Activated CD4-positive, alpha-beta T cell treated with anti-CD3 and anti-CD28 coated beads for 36 hours (primary cell): ENCODE measurements around the gene ASCC1. TPM values are rescaled to one million over a fixed set of nuclear protein-coding genes. Genes with fewer than 3 reads are reported as not detected.

Source experiments
- ATAC-seq: fragments of 200-7000 bp; cut with Tn5 transposase; one replicate; pipeline ENCODE4 v1.10.0; 2021; ENCODE audit warnings: mild to moderate bottlenecking, moderate library complexity
- CTCF ChIA-PET: fragments of 350-600 bp; sonication (Branson Sonifier 250); formaldehyde crosslinking; loops from one replicate; lab custom pipeline; 2021; ENCODE audit warnings: antibody characterized with exemption; lab: Charles Lee
- POLR2A ChIA-PET: fragments of 350-600 bp; sonication (Branson Sonifier 250); formaldehyde crosslinking; loops from one replicate; lab custom pipeline; 2021; ENCODE audit warnings: antibody characterized with exemption, inconsistent platforms; lab: Charles Lee
- DNase-seq: peaks from one replicate; pipeline ENCODE4 v3.0.0-alpha.2; 2020
- H3K27ac Mint-ChIP-seq: one replicate; pipeline ENCODE4 v1.8.0; 2021; ENCODE audit warnings: mixed read lengths
- H3K27me3 Mint-ChIP-seq: one replicate; pipeline ENCODE4 v1.8.0; 2021; ENCODE audit warnings: mixed read lengths
- H3K36me3 Mint-ChIP-seq: one replicate; pipeline ENCODE4 v1.8.0; 2021; ENCODE audit warnings: low read depth, mixed read lengths
- H3K4me1 Mint-ChIP-seq: one replicate; pipeline ENCODE4 v1.8.0; 2021; ENCODE audit warnings: mixed read lengths
- H3K4me3 Mint-ChIP-seq: one replicate; pipeline ENCODE4 v1.8.0; 2021; ENCODE audit warnings: mild to moderate bottlenecking, moderate library complexity, mixed read lengths
- H3K9me3 Mint-ChIP-seq: one replicate; pipeline ENCODE4 v1.8.0; 2021; ENCODE audit warnings: low read depth, mixed read lengths
- intact Hi-C, 2 experiments: fragments of 100-400 bp; cut with DNase I in 1 of 2; cut with micrococcal nuclease in 1 of 2; formaldehyde crosslinking; loops; one replicate each; pipeline versions ENCODE4 v1.14.2 to v1.15.1; 2022 to 2024; cut with DNase I, micrococcal nuclease
- total RNA-seq, 2 experiments: library from RNA; stranded (reverse); gene quantifications; one replicate each; pipeline ENCODE4 v1.2.3, GENCODE V29; 2021

ASCC1 gene
- total RNA-seq, 2 experiments from 2014 or later = 67.8 to 68.9 TPM

- CTCF ChIA-PET = interaction anchor here (0.6 to 13.6 kb wide), 6 partner anchors 9 to 280 kb away, joined by 3 to 89 read pairs (median 3); no protein-coding TSS in a partner anchor
- intact Hi-C loops = no loop called here
- peak overlapping the region; percentile 63 for H3K27ac Mint-ChIP-seq
- POLR2A ChIA-PET = interaction anchor here (0.6 kb wide), 2 partner anchors 254 to 800 kb away, joined by 3 to 6 read pairs; no protein-coding TSS in a partner anchor
- peaks cover 16% of the 10 kb centered on the region for H3K36me3 Mint-ChIP-seq
- H3K27me3 Mint-ChIP-seq = no peaks in the 10 kb centered on the region
- no peak overlapping the region for H3K4me3 Mint-ChIP-seq
- H3K4me1 Mint-ChIP-seq = peaks cover 25% of the 10 kb centered on the region
- no peaks in the 10 kb centered on the region for H3K9me3 Mint-ChIP-seq
- ATAC-seq = no peak
- no peak for DNase-seq
Observed at GRCh38 chr10:72059843-72060822, 155.9 kb downstream of the ASCC1 start.

- Mint-ChIP-seq H3K27ac (peak overlapping the region; percentile 70), H3K36me3 (peaks cover 14% of the 10 kb centered on the region), H3K4me3 (no peak overlapping the region), H3K27me3 (no peaks in the 10 kb centered on the region), H3K4me1 (peaks cover 25% of the 10 kb centered on the region), H3K9me3 (no peaks in the 10 kb centered on the region)
- intact Hi-C loops = no loop called here
- CTCF ChIA-PET = interaction anchor here (0.7 to 13.6 kb wide), 6 partner anchors 10 to 281 kb away, joined by 3 to 89 read pairs (median 4); no protein-coding TSS in a partner anchor
- DNase-seq (peak; percentile 65), ATAC-seq (peak; percentile 50)
- POLR2A ChIA-PET = interaction anchor here (0.6 kb wide), 1 partner anchor 253 kb away, joined by 6 read pairs; no protein-coding TSS in a partner anchor
Observed at GRCh38 chr10:72058989-72059842, 156.9 kb downstream of the ASCC1 start.

- Mint-ChIP-seq H3K27ac (peak overlapping the region; percentile 70), H3K36me3 (peaks cover 9% of the 10 kb centered on the region), H3K27me3 (no peaks in the 10 kb centered on the region), H3K4me1 (peaks cover 25% of the 10 kb centered on the region), H3K9me3 (no peaks in the 10 kb centered on the region), H3K4me3 (no peak overlapping the region)
- POLR2A ChIA-PET = no interaction called here
- CTCF ChIA-PET = interaction anchor here (1.2 kb wide), 1 partner anchor 10 kb away, joined by 8 read pairs; no protein-coding TSS in a partner anchor
- DNase-seq = no peak
- intact Hi-C loops = no loop called here
- ATAC-seq = no peak
Observed at GRCh38 chr10:72058347-72058898, 157.7 kb downstream of the ASCC1 start.

GRCh38 chr10:72056932-72057751 is 158.9 kb downstream of the ASCC1 start:
- ChIA-PET POLR2A (interaction anchor here (0.9 kb wide), 1 partner anchor 13 kb away, joined by 5 read pairs; no protein-coding TSS in a partner anchor), CTCF (interaction anchor here (0.7 to 1.2 kb wide), 2 partner anchors 9 to 852 kb away, joined by 4 to 9 read pairs; no protein-coding TSS in a partner anchor)
- H3K9me3 Mint-ChIP-seq = no peaks in the 10 kb centered on the region
- no peak for DNase-seq
- no peak overlapping the region for H3K4me3 Mint-ChIP-seq
- no peak overlapping the region for H3K27ac Mint-ChIP-seq
- intact Hi-C loops = no loop called here
- peaks cover 3% of the 10 kb centered on the region for H3K36me3 Mint-ChIP-seq
- no peaks in the 10 kb centered on the region for H3K27me3 Mint-ChIP-seq
- ATAC-seq = no peak
- peaks cover 21% of the 10 kb centered on the region for H3K4me1 Mint-ChIP-seq

GRCh38 chr10:72056113-72056512 is 160.0 kb downstream of the ASCC1 start:
- ChIA-PET POLR2A (no interaction called here), CTCF (interaction anchor here (0.7 to 1.3 kb wide), 2 partner anchors 23 to 853 kb away, joined by 3 to 4 read pairs; no protein-coding TSS in a partner anchor)
- Mint-ChIP-seq H3K36me3 (peaks cover 1% of the 10 kb centered on the region), H3K9me3 (no peaks in the 10 kb centered on the region), H3K4me1 (peaks cover 21% of the 10 kb centered on the region), H3K27ac (no peak overlapping the region), H3K27me3 (no peaks in the 10 kb centered on the region), H3K4me3 (no peak overlapping the region)
- ATAC-seq (no peak), DNase-seq (no peak)
- intact Hi-C loops = no loop called here

- no peaks in the 10 kb centered on the region for H3K36me3 Mint-ChIP-seq
- H3K27me3 Mint-ChIP-seq = no peaks in the 10 kb centered on the region
- no peak for DNase-seq
- ATAC-seq = no peak
- ChIA-PET CTCF (interaction anchor here (0.6 to 1.2 kb wide), 2 partner anchors 10 to 207 kb away, joined by 3 to 5 read pairs; no protein-coding TSS in a partner anchor), POLR2A (interaction anchor here (0.7 kb wide), 1 partner anchor 297 kb away, joined by 3 read pairs; no protein-coding TSS in a partner anchor)
- no peak overlapping the region for H3K4me3 Mint-ChIP-seq
- intact Hi-C loops = no loop called here
- peaks cover 19% of the 10 kb centered on the region for H3K4me1 Mint-ChIP-seq
- no peaks in the 10 kb centered on the region for H3K9me3 Mint-ChIP-seq
- no peak overlapping the region for H3K27ac Mint-ChIP-seq
Observed at GRCh38 chr10:72053690-72054089, 162.4 kb downstream of the ASCC1 start.

- no peaks in the 10 kb centered on the region for H3K9me3 Mint-ChIP-seq
- DNase-seq (no peak), ATAC-seq (no peak)
- no peak overlapping the region for H3K4me3 Mint-ChIP-seq
- ChIA-PET POLR2A (no interaction called here), CTCF (interaction anchor here (0.6 to 4.1 kb wide), 4 partner anchors 15 to 155 kb away, joined by 3 to 89 read pairs (median 21); no protein-coding TSS in a partner anchor)
- no peak overlapping the region for H3K27ac Mint-ChIP-seq
- intact Hi-C loops = no loop called here
- H3K4me1 Mint-ChIP-seq = peaks cover 16% of the 10 kb centered on the region
- no peaks in the 10 kb centered on the region for H3K27me3 Mint-ChIP-seq
- no peaks in the 10 kb centered on the region for H3K36me3 Mint-ChIP-seq
Observed at GRCh38 chr10:72050873-72051272, 165.2 kb downstream of the ASCC1 start.

- no peak overlapping the region for H3K27ac Mint-ChIP-seq
- no peaks in the 10 kb centered on the region for H3K36me3 Mint-ChIP-seq
- CTCF ChIA-PET = interaction anchor here (0.6 to 4.1 kb wide), 14 partner anchors 16 to 439 kb away, joined by 3 to 89 read pairs (median 4); partner anchors contain the start of genes ANAPC16 and ASCC1
- ATAC-seq (no peak), DNase-seq (no peak)
- no peaks in the 10 kb centered on the region for H3K9me3 Mint-ChIP-seq
- POLR2A ChIA-PET = interaction anchor here (2.2 kb wide), 1 partner anchor 277 kb away, joined by 5 read pairs; no protein-coding TSS in a partner anchor
- H3K4me1 Mint-ChIP-seq = peaks cover 16% of the 10 kb centered on the region
- intact Hi-C loops = loop anchor here (2.0 to 5.0 kb wide), 2 partner anchors 93 to 738 kb away; no protein-coding TSS in a partner anchor
- H3K27me3 Mint-ChIP-seq = no peaks in the 10 kb centered on the region
- no peak overlapping the region for H3K4me3 Mint-ChIP-seq
Observed at GRCh38 chr10:72049969-72050781, 165.9 kb downstream of the ASCC1 start.

GRCh38 chr10:72049472-72049871 is 166.6 kb downstream of the ASCC1 start:
- Mint-ChIP-seq H3K9me3 (no peaks in the 10 kb centered on the region), H3K4me1 (peaks cover 14% of the 10 kb centered on the region), H3K27ac (no peak overlapping the region), H3K27me3 (no peaks in the 10 kb centered on the region), H3K4me3 (no peak overlapping the region), H3K36me3 (no peaks in the 10 kb centered on the region)
- ATAC-seq (no peak), DNase-seq (no peak)
- POLR2A ChIA-PET = interaction anchor here (2.2 kb wide), 1 partner anchor 277 kb away, joined by 5 read pairs; no protein-coding TSS in a partner anchor
- CTCF ChIA-PET = interaction anchor here (0.7 to 4.1 kb wide), 36 partner anchors 9 to 440 kb away, joined by 3 to 89 read pairs (median 5); partner anchors contain the start of genes ANAPC16 and ASCC1
- intact Hi-C loops = loop anchor here (2.0 to 5.0 kb wide), 2 partner anchors 93 to 737 kb away; no protein-coding TSS in a partner anchor
